Activated CD4-positive, alpha-beta T cell treated with anti-CD3 and anti-CD28 coated beads for 1 hour (primary cell): Measurements from ENCODE around the gene TGM4.
"Not testable (repeated sequence)": the region's sequence is repeated elsewhere in the genome, so short reads cannot be mapped to it uniquely, and the experiment has no call there.

Experiments
- DNase-seq: peaks from one replicate; pipeline ENCODE4 v3.0.0-alpha.2; 2020

The TGM4 gene

GRCh38 chr3:44918087-44918486 lies 43.7 kb downstream of the TGM4 start:
- no peak for DNase-seq

- no peak for DNase-seq
These were observed 44.2 kb downstream of the TGM4 start for GRCh38 chr3:44918581-44918980.

DNA sequence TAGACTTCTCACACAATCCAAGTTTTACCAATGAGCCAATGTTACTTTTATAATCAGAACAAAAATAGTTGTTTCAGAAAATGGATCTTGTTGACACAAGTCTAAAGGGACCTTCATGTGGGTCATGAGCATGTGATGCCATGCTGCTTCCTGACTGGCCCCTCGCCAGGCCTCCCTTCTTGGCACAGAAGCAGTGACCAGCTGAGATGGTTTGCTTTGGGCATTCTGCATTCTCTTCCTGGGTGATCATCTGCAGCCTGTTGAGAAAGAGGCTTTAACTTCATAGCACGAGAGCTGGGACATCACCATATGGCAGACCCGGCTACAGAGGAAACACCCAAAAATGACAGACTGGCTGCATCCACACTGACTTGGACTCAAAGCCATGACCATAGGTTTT lies 45.7 kb downstream of the TGM4 start:
- no peak for DNase-seq

GRCh38 chr3:44923632-44924456 lies 49.4 kb downstream of the TGM4 start:
- DNase-seq = no peak

DNA sequence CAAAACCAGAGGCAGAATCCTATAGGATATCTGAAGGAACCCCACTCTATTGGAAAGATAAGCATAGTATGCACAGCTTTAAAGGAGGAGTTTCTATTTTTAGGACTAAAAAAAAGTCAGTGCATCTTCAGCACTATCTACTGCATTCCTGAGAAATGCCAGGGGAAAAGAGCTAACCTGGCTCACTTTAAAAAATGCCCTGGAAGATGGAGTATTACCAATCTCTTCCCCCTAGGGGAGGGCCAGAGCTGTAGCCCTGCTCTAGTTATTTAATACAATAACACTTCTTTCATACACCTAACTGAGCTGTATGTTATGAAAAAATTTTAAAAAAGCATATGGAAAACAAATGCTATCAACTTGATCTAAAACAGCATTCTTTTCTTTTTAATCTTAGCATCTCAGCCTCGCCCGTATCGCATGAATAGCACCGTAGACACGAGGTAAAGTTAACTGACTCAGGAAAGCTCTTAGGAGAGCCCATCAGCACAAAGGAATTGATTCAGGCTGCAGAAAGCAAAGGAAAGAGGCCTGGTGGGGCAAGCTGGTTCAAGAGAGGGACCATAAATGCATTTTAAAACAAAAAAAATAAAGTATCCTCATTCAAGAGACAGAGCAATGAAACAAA lies 50.2 kb downstream of the TGM4 start:
- no peak for DNase-seq

- no peak for DNase-seq
These were observed 51.8 kb downstream of the TGM4 start for GRCh38 chr3:44926172-44926571.

GRCh38 chr3:44926921-44927320 lies 52.5 kb downstream of the TGM4 start:
- DNase-seq = no peak

GRCh38 chr3:44927371-44927770 lies 53.0 kb downstream of the TGM4 start:
- DNase-seq = no peak

DNA sequence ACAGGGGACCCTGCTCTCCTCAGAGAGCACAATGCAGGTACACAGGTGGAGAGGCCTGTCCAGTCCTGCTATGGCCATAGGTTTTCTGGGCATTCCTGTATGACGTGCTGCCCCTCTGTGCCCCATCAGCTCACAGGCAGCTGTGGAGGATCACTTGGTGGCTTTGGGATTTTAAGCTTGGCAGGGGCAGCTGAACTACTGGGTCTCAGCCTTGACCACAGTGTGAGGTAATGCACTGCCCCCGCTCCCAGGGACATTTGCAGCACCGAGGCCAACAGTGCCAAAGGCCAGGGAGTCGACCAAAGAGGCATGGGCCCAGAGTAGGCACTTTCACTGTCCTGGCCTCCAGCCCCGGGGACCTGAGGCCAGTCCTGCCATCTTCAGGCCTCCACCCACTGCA lies 55.4 kb downstream of the TGM4 start:
- DNase-seq = no peak

DNA sequence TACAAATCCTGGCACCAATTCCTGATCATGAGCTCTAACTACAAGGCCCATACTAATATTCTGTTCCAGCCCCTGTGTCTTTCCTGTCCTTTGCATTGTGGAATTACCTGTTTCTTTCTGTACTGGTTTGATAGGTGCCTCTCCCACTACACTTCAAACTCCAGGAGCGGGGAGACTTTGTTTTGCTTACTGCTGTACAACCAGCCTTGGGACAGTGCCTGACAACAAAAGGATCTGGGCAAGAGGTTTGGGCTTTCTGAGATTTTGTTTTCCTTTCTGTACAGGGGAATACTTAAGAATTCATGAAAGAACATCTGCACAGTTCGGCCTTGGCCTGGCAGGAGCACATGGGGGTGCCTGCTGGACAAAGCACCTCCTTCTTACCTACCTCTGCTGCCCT lies 56.5 kb downstream of the TGM4 start:
- no peak for DNase-seq

- no peak for DNase-seq
These were observed 57.4 kb downstream of the TGM4 start for GRCh38 chr3:44931791-44932190.

DNA sequence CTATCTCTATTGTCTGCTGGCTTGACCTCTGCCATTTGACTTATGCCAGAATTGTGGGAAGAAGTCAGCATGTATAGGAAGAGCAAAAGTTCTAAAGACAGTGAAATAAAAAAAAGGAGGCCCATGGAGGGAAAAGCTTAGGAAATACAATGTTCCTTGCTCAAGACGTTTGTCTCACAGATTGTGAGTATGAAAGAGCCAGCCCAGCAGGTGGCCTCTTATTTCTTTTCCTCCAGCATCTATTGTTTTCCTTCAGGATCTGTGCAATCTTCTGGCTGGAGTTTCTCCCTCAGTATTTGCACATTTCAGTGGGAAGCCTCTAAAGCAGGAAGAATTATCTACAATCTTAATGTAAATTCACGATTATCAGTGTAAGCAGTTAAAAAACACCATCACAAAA lies 57.9 kb downstream of the TGM4 start:
- no peak for DNase-seq

- no peak for DNase-seq
These were observed 58.9 kb downstream of the TGM4 start for GRCh38 chr3:44932986-44933944.

- DNase-seq = no peak
These were observed 65.2 kb downstream of the TGM4 start for GRCh38 chr3:44939581-44940036.

DNA sequence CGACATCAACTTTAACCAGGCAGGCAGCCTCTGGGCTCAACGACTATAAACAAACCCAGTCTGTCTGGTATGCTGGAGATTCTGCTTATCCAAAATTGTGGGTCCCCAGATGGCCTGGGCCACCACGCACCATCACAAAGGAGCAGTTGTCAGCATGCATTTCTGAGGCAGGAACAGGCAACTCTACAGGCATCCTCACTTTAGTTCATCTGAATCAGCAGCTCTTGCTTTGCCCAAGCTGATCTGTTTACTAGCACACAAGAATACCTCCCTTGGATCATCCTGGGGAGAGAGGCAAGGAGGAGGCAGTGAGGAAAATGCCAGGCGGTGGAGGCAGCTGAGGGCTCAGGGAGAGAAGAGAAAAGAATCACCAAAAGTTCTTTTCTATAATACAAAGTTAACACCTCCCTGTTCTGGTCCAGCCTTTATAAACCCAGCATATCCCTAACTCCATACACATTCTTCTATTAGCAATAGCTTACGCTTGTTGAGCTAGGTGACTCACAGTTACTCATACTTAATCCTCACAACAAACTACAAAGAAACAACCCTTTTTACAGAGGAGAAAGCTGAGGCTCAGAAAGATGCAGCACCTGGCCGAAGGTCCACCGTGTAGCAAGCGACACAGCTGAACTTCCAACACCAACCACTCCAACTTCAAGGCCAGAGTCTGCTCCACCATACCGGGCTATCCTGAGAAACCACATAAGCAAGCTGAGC lies 68.0 kb downstream of the TGM4 start:
- no peak for DNase-seq

DNA sequence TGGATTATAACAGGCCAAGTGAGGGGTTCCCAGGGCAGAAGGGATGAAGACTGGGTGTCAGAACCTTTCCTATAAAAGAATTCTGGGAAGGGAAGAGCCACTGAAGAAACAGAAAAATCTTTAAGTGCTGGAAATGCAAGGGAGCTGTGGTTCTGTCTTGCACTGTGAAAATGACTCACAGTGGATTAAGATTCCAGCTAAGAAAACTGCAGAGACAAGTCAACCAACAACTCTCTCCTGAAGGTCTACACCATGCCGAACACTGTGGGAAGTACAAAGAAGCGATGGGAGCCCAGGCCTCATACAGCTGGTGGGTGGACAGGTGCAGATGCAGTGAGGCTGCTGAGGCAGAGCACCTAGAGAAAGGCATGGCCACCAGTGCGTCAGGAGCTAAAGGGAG lies 73.8 kb downstream of the TGM4 start:
- DNase-seq = no peak

- DNase-seq = not testable (repeated sequence)
These were observed 75.4 kb downstream of the TGM4 start for GRCh38 chr3:44949770-44950169.

DNA sequence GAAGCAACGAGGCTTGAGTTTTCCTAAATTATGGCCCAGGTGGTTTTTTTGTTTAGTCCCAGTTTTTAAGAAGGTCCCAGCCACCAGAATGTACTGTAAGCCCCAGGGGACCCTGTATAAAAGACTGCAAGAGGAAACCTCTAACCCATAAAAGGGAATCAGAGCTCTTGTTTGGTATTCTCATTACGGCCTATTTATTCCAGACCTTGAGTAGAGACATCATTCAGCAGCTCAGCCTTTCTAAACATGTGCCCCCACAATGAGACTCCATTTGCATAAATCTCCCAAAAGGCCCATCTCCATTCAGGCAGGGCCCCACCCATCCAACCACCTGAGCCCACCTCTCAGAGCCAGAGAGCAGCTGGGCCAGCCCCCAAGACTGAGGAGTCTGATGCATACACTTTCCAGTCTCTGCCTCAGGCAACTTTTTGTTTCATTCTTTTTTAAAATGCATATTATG lies 75.9 kb downstream of the TGM4 start:
- DNase-seq = no peak

DNA sequence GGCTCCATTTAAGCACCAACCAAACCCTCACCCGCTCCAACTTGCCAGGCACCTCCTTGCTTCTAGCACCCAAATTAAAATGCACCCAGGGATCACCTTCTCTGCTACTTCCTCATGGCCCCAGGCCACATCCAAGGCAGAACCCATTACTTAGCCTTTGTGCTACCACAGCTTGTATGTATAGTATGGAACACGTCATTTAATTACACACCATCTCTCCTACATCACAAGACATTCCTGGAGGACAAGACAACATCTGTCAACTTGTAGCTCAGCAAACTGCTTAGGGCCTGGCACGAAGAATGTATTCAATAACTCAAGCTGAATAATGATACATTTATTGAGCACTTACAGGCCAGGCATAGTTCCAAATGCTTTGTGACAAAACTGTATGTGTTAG lies 78.3 kb downstream of the TGM4 start:
- DNase-seq = no peak

DNA sequence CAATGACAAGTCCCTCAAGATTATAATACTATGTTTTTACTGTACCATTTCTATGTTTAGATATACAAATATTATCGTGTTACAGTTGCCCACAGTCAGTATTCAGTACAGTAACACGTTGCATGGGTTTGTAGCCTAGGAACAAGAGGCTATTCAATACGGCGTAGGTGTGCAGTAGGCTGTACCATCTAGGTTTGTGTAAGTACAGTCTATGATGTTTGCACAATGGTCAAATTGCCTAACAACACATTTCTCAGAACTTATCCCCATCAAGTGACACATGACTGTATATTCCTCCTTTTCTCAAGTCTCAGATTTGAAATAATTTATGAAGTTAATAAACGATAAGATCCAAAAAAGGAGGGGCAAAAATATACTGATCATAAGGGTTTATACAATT lies 79.9 kb downstream of the TGM4 start:
- no peak for DNase-seq

DNA sequence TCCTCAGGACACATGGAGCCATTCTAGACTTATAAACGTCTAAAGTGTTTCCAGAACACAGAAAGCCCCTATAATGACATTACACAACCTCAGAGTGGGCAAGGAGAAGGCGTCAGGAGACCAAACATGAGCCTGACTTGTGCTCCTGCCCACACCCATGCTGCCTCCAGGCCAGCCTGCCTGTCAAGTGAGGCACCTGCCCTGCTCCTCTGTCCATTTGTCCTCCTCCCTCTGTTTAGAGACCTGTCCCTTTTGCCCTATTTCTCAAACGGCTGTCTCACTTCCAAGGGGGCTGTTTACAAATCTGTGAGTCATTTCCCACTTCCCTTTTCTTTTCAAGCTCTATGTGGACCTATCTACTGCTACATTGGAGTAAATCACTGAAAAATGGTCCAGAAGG lies 80.6 kb downstream of the TGM4 start:
- no peak for DNase-seq

DNA sequence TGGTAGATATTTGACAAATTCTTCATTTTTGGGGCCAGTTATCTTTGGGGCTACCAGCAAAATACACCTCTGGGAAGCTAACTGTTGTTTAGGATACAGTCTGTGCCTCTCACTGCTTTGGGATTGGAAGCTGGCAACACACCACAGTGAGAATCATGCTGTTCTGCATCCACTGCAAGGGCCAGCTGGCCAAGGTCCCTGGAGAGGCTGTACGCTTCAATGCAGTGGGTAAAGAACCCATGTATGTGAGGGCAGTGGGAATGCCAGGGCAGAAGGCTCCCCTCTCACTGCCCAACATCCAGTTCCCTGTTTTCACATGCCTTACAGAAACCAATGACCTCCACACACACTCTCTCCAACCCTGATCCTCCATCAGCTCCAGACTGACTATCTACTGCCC lies 81.5 kb downstream of the TGM4 start:
- DNase-seq = no peak

DNA sequence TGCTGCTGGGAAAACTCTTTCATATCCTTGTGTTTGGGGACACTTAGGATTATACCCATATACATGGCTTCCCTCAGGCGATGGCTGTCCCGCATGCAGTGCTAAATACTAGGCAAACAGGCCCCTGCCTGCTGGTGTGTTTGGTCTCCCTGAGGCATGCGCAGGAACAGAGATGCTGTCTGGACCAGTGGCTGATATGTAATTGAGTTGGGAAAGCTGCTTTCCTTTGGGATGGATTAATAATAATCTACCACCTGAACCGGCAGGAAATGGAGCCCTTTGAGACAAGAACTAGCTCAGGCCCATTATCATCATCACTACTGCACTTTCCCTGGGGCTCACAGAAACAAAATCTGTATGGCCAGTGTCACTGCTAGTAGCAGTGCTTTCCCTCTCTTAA lies 83.6 kb downstream of the TGM4 start:
- no peak for DNase-seq
